ENCODE measurements around the gene ZNF316.

- TF ChIP-seq CTCF (IDR thresholded peaks at IDR 0.05) (no peak), POLR2A (IDR thresholded peaks at IDR 0.05) (no peak)
Observed at GRCh38 chr7:6655636-6656385, 18.7 kb downstream of the ZNF316 start.

Data from thyroid gland (tissue), 4 donors.